Activated gamma-delta T cell treated with anti-CD3 and anti-CD28 coated beads, Interleukin-2, amount 50 U/mL, for 16 hours (primary cell): ENCODE results near the gene ALAS1.

Source experiments
- DNase-seq: peaks from one replicate; pipeline ENCODE4 v3.0.0-alpha.2; 2020; ENCODE audit warnings: low read depth

The ALAS1 gene

DNA sequence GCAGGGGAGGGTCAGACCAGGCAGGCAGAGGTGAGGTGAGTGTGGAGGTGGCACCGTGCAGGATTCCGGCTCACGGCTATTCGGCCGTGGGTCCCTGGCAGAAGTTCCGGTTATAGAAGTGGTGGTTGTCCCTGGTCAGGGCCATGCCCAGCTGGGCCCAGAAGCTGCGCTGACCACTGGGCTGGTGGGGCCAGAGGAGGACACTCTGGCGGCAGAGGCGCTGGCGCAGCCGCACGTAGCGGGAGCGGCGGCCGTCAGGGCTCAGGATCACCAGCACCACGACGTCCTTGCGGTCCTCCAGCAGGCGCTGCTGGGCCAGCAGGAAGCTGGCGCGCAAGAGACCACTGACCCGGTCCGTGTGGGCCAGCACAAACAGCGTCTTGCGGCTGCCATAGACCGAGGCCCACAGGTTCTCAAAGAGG is 23.2 kb downstream of the ALAS1 start:
- DNase-seq: no peak

DNA sequence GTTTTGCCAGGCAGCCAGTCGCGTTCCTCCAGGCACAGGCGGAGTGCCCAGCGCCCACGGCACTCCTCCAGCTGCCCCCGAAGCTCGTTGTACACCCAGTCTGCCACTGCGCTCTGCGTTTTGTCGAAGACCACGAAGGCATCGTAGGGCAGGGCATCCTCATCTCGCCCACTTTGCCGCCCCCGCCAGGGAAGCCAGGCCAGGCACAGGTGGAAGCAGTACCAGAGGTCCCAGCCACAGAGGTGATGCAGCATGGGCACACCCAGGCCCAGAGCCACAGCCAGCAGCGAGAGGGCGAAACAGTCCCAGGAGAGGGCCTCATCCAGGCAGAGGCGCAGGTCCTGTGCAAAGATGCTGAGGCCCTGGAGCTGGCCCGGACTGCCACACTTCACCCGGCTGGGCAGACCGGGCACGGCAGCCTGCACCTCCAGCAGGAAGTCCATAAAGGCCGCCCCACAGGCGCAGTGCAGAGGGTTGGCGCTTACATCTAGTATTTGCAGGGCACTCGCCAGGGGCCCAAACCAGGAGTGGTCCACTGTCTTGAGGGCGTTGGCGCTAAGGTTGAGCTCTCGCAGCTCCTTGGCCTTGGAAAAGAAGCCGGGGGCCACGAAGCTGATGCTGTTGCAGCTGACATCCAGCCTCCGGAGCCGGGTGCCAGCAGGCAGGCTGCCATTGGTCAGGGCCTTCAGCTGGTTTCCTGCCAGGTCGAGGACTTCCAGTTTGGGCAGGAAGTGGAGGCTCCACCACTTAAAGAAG is 23.8 kb downstream of the ALAS1 start:
- DNase-seq: no peak

DNA sequence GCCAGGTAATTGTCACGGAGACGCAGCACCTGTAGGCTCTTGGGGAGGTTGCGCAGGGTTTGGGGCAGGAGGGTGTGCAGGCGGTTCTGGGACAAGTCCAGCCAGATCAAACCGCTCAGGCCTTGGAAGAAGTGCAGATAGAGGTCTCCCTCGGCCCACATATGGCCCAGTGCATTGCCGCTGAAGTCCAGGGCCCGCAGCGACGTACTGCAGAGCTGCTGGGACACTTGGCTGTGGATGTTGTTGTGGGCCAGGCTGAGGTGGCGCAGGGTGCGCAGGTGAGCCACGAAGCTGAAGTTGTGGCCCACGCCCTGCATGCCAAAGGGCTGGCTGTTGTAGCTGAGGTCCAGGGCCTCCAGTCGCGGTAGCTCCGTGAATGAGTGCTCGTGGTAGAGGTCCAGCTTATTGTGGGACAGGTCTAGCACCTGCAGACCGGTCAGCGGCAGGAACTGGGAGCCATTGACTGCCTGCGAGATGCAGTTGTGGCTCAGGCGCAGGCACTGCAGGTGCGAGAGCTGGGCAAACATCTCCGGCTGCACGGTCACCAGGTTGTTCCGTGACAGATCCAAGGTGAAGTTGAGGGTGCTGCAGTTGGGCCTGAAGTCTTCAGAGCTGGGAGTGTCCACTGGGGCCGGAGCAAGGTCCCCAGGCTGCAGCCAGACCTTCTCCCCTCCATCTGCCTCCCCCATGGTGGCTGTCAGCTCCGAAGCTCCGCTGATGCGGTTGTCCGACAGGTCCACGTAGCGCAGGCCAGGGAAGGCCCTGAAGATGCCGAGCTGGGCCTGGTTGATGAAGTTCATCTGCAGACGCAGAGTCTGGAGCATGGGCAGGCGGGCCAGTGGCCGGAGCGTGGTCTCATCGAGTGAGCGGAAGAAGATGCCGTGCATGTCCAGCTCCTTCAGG is 24.6 kb downstream of the ALAS1 start:
- no peak for DNase-seq

DNA sequence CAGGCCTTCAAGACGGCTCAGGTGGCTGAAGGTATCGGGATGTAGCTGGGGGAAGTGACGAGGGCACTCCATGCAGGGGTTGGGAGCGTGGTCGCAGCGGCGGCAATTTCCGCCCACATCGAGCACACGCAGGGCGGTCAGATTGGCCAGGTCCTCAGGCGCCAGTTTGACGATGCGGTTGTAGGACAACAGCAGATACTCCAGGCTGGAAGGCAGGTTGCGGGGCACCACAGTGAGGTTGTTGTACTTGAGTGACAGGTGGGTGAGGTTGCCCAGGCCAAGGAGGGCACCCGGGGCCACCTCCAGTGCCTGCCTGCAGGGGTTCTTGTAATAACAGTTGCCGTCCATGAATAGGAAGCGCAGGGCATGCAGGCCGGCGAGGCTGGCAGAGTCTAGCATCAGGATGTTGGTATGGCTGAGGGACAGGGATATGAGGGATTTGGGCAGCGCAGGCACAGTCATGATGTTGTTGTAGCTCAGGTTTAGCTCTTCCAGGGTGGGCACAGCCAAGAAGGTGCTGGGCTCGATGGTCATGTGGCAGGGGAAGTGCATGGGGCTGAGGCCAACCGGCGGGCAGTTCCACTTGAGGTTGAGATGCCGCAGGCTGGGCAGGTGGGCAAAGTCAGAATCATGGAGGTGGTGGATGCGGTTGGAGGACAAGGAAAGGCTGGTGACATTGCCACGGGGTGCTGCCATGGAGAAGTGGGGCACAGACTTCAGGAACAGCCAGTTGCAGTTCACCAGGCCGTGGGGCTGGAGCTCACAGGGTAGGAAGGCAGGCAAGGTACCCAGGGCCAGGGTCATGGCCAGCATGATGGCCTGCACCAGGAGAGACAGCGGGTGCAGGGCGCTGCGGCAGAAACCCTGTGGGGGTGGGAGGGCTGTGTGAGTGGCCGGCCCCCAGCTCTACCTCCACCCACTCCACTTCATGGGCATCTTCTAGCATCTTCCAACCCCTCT is 25.8 kb downstream of the ALAS1 start:
- DNase-seq: no peak

DNA sequence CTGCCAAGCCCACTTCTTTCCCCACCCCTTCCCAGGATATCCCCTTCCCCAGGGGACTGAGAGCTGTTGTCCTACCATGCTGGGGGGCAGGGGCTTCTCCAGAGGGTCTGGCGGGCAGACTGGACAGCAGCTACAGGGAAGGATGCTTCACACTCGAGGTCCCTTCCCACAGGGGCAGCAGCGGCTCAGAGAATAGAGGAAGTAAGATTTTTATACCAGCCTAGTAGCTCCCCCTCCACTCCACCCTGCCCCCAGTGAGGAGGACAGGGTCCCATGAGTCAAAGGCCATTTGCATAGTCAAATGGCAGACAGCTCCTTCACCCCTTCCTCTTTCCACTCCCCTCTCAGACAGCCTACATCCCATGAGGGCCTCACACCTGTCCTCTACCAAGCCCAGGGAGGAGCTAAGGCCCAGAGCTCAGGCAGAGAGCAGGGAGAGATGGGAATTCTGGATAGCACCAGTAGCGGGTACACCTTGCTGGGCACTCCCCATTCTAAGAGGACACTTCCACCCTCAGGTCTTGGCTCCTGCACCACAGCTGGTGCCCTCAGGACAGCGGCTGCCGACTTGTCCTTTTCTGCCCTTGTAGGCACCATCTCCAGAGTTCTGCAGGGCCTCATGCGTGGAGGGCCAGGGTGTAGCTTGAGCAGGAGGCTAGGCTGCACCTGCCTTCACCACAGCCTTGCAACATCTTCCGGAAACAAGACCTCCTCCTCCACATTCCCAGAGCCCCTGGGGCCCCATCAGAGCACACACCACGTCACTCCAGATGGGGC is 27.7 kb downstream of the ALAS1 start, which contains the start of gene TLR9:
TSS of gene TLR9 (minus strand) at position 194 of the 777 bp plus-strand sequence. CDS start at position 78, 116 bp downstream.
- no peak for DNase-seq

DNA sequence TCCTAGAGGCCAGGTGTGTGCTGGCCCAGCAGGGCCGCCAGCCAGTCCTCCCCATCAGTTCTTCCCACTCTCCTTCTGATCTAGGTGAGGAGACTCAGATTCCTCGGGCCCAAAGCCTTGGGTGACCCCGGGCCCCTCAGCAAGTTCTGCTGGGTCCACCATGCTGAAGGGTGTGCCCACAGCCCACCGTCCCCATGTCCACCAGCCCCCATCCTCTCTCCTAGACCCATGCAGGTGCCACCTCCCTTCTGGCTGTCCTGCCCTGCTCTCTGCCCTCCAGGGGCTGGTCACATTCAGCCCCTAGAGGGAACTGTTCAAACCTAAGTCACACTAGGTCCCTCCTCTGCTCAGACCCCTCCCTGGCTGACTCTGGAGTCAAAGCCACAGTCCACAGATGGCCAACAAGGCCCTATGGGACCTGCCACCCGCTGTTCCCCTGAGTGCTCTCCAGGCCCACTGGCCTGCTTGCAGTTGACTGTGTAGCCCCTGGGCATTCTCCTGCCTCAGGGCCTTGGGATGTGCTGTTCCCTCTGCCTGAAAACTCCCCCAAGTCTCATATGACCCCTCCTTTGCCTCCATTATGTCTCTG is 28.4 kb downstream of the ALAS1 start:
- no peak for DNase-seq

DNA sequence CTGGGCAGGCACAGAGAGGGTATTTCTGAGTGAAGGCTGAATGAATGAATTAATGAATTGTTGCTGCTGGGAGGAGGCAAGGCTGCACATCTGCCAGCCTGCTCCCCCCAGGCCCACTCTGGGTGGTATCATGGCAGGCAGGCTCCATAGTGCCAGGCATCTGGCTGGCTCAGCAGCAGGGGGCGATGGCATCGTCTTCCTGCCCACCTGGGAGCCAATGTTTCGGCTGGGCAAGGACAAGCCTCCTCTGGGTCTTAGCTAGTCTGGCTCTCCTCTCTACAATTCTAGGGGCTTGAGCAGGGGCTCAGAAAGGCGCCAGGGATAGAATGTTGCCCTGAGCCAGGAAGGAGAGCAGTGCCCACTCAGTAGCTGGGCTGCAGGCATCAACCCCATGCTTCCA is 29.2 kb downstream of the ALAS1 start:
- no peak for DNase-seq

DNA sequence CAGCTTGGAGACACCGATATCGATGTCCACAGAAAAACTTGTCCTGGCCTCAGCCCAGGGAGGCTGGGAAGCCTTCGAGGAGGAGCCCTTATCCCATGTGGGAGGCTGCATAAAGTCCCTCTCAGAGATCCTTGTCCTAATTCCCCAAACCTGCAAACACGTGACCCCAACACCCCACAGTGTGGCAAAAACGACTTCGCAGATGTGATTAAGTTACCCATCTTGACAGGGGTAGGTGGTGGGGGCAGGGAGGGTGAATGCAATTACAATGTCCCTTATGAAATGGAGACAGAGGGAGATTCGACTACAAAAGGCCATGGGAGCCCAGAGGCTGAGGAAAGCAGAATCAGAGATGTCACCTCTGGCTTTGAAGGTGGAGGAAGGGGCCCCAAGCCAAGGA is 29.8 kb downstream of the ALAS1 start:
- DNase-seq: no peak

DNA sequence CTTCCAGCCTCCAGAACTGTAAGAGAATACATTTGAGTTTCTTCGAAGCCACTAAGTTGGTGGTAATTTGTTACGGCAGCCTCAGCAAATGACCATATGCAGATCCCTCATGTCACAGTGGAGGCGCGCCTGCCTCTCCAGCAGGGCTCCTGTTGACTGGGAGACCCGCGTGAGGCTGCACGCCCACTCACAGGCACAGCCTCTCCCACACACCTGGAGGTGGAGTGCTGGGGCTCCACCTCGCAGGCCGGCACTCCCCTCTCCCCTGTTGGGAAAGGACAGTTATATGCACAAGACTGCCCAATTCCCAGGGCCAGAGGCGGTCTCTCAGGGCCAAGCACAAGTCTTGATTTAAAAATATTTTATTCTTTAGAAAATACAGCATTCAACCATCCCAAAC is 30.3 kb downstream of the ALAS1 start:
- DNase-seq: no peak

DNA sequence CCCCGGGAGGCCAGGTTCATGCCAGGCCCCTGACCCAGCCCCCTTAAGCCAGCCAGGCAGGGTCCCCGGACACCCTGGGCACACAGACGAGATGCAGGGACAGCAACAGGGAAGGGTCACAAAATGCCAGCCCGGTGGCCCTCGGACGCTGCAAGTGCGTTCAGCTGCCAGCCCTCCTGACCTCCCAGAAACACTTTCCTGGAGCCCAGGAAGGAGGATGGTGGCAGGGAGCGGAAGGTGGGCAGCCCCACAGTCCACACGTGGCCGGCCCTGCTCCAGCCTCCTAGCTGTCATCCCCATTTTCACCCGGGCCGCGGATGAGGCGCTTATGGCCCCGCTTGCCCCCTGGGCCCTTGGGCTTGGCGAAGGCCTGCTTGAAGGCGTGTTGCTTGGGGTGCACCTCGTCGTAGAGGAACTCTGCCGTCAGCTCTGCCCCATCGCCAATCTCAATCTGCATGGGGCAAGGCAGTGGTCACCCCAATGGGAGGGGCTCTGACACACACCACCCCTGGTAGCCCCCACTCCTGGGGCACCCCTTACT is 30.9 kb downstream of the ALAS1 start:
- no peak for DNase-seq

DNA sequence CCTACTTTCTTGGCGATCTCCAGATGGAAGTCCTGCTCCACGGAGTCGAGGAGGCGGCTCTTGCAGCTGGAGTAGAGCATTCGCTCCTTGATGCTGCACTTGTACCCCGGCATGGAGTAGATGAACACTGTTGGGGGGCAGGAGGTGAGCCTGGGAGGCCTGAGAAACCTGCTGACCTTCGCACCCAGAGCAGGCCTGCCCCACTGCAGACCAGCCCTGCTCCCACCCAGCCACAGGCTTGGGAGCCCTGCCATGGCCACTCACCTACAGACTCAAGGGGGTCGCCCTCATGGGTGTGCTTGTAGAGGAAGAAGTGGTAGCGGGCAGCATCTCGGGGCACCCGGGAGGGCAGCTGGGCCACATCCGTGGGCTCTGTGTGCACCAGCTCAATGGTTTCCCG is 31.7 kb downstream of the ALAS1 start:
- no peak for DNase-seq

DNA sequence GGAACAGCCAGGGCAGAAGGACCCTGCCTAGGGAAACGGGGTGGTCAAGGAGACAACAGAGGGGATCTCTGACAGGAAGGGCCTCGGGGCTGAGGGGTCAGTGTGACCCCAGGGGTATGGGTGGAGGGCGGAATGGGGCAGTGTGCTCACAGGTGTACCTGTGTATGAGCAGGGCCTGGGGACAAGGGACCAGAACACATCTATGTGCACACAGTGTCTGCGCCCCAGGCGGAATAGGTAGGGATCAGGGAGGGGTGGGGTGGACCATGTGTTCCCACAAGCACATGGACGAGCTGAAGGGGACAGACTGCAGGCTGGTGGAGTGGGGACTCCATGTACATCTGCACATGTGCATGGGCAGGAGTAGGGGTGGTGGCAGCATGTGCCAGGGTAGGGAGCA is 32.5 kb downstream of the ALAS1 start:
- DNase-seq: no peak

DNA sequence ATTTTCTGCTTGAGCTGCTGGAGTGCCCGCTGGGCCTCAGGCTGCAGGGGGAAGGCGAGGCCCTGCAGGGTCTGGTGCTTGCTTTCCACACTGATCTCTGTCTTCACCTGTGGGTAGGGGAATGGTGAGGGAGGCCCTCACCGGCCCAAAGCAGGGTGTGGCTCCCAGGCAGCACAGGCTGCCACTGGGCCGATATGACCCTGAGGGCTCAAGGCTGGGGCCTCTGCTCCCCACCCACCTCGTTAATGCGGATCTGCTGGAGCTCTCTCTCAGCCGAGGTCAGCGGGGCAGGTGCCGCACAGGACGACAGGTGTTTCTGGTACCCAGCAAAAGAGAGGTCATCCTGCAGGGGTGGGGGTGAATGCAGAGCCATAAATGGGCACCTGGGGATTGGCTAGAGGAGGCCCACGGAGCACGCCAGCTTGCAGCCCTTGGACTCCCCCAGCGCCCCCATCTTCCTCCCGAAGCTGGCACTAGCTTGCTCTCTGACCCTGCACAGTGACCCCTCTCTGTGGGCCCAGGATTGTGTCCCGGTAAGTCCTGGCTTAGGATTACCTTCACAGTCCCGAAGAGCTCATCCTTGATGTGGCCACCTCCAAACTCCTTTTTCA is 33.0 kb downstream of the ALAS1 start:
- DNase-seq: no peak

DNA sequence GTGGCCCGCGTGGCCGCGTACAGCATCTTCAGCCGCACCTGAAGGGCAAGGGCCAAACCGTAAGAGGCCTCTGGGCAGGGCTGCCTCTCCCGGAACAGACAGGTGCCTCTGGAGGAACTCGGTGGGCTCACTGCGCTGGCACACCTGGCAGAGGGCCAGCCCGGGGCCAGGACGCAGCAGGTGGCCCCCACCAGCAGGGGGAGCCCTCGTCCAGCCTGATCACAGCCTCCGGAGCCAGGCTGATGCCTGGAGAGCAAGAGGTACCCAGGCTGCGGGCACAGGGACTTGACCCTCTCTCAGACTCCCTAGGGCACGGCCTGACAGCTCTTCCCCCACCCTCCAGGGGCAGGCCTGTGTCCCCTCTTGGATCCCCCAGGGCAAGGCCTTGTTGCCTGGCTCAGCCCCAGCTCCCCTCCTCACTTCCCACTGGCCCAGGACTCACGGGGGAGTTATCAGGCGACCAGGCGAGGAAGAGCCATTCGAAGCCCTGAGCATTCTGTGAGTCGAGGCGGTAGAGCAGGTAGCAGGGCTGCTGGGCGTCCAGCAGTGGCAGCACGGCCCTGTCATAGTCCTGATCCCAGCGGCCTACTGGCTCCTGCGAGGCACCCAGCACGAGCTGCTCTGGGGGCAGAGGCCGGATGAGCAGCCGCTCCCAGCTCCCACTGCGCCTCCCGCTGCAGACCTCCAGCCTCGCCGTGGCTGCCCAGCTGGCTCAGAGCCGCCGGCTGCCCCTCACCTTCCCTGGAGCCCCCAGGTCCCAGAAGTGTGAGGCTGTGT is 33.7 kb downstream of the ALAS1 start:
- DNase-seq: peak; percentile 88

DNA sequence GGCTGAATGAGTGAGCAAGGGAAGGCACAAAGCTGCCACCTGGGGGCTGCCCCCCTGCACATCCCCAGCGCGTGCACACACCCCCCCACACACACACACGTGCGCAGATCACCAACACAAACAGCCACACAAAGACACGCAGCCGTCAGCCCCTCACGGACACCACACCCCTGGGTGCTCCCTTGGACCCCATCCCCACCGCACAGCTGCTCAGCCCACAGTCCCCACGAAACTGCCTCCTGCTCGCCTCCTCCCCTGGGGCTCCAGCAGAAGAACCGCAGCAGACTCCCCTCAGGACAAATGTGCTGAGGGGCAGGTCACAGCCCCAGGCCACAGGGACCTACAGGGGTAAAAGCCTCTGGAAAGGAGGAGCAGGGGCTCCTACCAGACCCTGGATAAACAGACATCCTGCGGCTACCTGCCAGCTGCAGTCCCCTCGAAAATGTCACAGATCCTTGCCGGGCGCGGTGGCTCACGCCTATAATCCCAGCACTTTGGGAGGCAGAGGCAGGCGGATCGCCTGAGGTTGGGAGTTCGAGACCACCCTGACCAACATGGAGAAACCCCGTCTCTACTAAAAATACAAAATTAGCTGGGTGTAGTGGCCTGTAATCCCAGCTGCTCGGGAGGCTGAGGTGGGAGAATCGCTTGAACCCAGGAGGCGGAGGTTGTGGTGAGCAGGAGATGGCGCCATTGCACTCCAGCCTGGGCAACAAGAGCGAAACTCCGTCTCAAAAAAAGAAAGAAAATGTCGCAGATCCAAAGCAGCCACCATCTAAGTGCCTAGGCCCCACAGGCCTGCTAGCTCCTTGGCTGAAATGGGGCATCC is 34.5 kb downstream of the ALAS1 start:
- DNase-seq: no peak

DNA sequence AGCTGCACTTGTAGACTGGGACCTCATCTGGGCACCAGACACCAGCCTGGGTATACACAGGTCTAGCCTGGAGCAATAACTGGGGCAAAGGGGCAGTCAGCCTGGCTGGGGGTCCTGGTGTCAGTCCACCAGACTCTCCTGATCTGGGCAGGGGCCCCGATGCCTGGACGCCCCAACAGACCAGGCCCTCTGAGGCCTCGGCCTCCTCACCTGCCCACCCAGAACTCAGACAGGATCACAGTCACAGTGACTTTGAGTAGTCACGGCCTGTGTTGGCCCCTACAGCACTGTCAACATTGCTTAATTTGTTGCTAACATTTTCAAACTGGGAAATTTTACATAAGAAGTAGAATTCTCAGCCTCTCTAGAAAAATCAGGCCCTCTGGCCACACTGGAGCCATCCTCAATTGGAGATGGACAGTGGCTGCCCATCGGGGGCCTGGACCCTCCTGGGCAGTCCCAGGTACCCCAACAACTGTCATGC is 35.2 kb downstream of the ALAS1 start:
- DNase-seq: no peak

DNA sequence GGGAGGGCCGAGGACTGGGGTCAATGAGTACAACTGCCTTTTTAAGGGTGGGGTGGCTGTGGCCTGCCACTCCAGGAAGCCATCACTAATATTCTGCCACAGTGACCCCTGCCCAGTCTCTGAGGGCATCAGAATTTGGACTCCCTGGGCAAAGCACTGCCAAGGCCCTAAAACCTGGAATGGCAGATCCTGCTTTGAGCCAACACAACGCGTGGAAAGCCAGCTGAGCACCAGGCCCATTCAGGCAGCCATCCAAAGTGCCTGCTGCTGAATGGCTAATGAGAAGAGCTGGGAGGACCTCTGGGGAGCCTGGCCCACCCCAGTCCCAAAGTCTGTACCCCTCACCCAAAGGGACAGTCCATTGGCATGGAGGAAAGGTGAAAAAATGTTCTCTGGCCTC is 36.0 kb downstream of the ALAS1 start:
- DNase-seq: no peak
